Measurements from ENCODE around the gene KLHL15. TPM values are rescaled to one million over a fixed set of nuclear protein-coding genes. Genes with fewer than 3 reads are reported as not detected.

The KLHL15 gene
- total and polyA plus RNA-seq, 10 donors, result 1.5 to 13.9 (median 8.6) TPM

GRCh38 chrX:24005028-24005427 is 22.0 kb downstream of the KLHL15 start:
- Histone ChIP-seq H3K27me3 (replicated peaks in 1 of 7) (no peaks in the 10 kb centered on the region), H3K27ac (no peak overlapping the region), H3K9me3 (no peaks in the 10 kb centered on the region), H3K4me3 (no peak overlapping the region), H3K36me3 (peaks cover 0 to 16% (median 3%) of the 10 kb centered on the region in 6 donors), H3K4me1 (peaks cover 0 to 4% (median 0%) of the 10 kb centered on the region in 6 donors)
- 50 to 87% (median 71%) methylated on average over 1 of the region's 1 CpG for WGBS, 5 donors
- DNase-seq, result no peak
- TF ChIP-seq POLR2AphosphoS5 (IDR thresholded peaks at IDR 0.05) (no peak), POLR2A (IDR thresholded peaks at IDR 0.05) (no peak), CTCF (IDR thresholded peaks at IDR 0.05 in 8 of 11, conservative IDR thresholded peaks at IDR 0.05 in 3 of 11) (no peak)
- intact Hi-C loops (cut with DNase I; ENCODE audit: low total_unique reads), result no loop called here

- H3K4me1 ChIP-seq, result peaks cover 0 to 4% (median 0%) of the 10 kb centered on the region in 6 donors
- WGBS, 5 donors, result 78 to 100% (median 90%) methylated on average over 2 of the region's 2 CpGs
- no peak for TF ChIP-seq CTCF (IDR thresholded peaks at IDR 0.05 in 8 of 11, conservative IDR thresholded peaks at IDR 0.05 in 3 of 11)
- TF ChIP-seq POLR2A (IDR thresholded peaks at IDR 0.05), result no peak
- no peak for TF ChIP-seq POLR2AphosphoS5 (IDR thresholded peaks at IDR 0.05)
- H3K36me3 ChIP-seq, result peaks cover 0 to 26% (median 3%) of the 10 kb centered on the region in 6 donors
- H3K9me3 ChIP-seq, result no peaks in the 10 kb centered on the region
- no peak overlapping the region for H3K4me3 ChIP-seq
- no peak for DNase-seq
- H3K27me3 ChIP-seq (replicated peaks in 1 of 7), result no peaks in the 10 kb centered on the region
- no peak overlapping the region for H3K27ac ChIP-seq
- intact Hi-C loops (cut with DNase I; ENCODE audit: low total_unique reads), result no loop called here
These were observed 24.2 kb downstream of the KLHL15 start for GRCh38 chrX:24002792-24003191.

GRCh38 chrX:24002167-24002566 is 24.8 kb downstream of the KLHL15 start:
- Histone ChIP-seq H3K4me3 (no peak overlapping the region), H3K4me1 (peaks cover 0 to 4% (median 0%) of the 10 kb centered on the region in 6 donors), H3K36me3 (peaks cover 0 to 28% (median 3%) of the 10 kb centered on the region in 6 donors), H3K27ac (no peak overlapping the region), H3K9me3 (no peaks in the 10 kb centered on the region), H3K27me3 (replicated peaks in 1 of 7) (no peaks in the 10 kb centered on the region)
- no peak for TF ChIP-seq POLR2A (IDR thresholded peaks at IDR 0.05)
- no peak for TF ChIP-seq CTCF (IDR thresholded peaks at IDR 0.05 in 8 of 11, conservative IDR thresholded peaks at IDR 0.05 in 3 of 11)
- no peak for TF ChIP-seq POLR2AphosphoS5 (IDR thresholded peaks at IDR 0.05)
- intact Hi-C loops (cut with DNase I; ENCODE audit: low total_unique reads), result no loop called here
- DNase-seq, result no peak
- 79 to 96% (median 86%) methylated on average over 1 of the region's 1 CpG for WGBS, 5 donors

- no peaks in the 10 kb centered on the region for H3K27me3 ChIP-seq (replicated peaks in 1 of 7)
- TF ChIP-seq POLR2AphosphoS5 (IDR thresholded peaks at IDR 0.05), result no peak
- no peak for TF ChIP-seq POLR2A (IDR thresholded peaks at IDR 0.05)
- H3K4me3 ChIP-seq, result no peak overlapping the region
- H3K36me3 ChIP-seq, result peaks cover 0 to 26% (median 0%) of the 10 kb centered on the region in 6 donors
- no peak for DNase-seq
- no peaks in the 10 kb centered on the region for H3K9me3 ChIP-seq
- intact Hi-C loops (cut with DNase I; ENCODE audit: low total_unique reads), result no loop called here
- WGBS, 5 donors, result 79 to 94% (median 92%) methylated on average over 5 of the region's 5 CpGs
- peaks cover 0 to 4% (median 0%) of the 10 kb centered on the region in 6 donors for H3K4me1 ChIP-seq
- no peak overlapping the region for H3K27ac ChIP-seq
These were observed 27.3 kb downstream of the KLHL15 start for GRCh38 chrX:23999671-24000070.

Data from spleen (tissue), 11 donors.